Fibroblast of pulmonary artery (primary cell): ENCODE results near the gene VPS35L.

Experiments used
- DNase-seq: peaks from one replicate; pipeline ENCODE4 v3.0.0-alpha.2; 2010; ENCODE audit warnings: low read depth
- H3K4me3 ChIP-seq: replicated peaks from 2 replicates; pipeline ENCODE4 v1.5.1; 2011; ENCODE audit warnings: low read depth, mild to moderate bottlenecking, control low read depth, low read length, moderate library complexity
- TF ChIP-seq, protein P1 (sequence below): IDR thresholded peaks from 2 replicates; pipeline ENCODE4 v1.5.1; 2011; ENCODE audit warnings: mild to moderate bottlenecking, control low read depth, low read length, inconsistent platforms; ENCODE audit errors: missing control alignments

Gene VPS35L

DNA sequence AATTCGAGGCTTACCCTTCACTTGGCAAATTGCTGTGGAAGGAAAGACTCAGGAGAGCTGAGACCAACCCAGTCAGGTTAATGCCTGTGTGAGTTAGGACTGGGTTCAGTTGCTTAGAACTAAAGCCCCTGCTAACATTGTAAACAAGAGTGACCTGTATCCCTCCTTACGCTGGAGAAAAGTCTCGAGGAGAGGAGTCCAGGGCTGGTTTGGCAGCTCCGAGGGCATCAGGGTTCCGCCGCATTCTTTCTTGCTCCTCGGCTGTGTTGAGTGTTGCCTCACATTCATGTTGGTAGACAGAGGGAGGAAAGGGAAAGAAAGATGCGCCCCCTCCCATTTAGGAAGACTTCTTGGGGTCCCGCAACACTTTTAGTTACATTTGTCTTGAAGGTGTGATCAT lies 18.5 kb downstream of the VPS35L start:
- H3K4me3 ChIP-seq: no peak overlapping the region
- DNase-seq: no peak
- TF ChIP-seq, protein P1, sequence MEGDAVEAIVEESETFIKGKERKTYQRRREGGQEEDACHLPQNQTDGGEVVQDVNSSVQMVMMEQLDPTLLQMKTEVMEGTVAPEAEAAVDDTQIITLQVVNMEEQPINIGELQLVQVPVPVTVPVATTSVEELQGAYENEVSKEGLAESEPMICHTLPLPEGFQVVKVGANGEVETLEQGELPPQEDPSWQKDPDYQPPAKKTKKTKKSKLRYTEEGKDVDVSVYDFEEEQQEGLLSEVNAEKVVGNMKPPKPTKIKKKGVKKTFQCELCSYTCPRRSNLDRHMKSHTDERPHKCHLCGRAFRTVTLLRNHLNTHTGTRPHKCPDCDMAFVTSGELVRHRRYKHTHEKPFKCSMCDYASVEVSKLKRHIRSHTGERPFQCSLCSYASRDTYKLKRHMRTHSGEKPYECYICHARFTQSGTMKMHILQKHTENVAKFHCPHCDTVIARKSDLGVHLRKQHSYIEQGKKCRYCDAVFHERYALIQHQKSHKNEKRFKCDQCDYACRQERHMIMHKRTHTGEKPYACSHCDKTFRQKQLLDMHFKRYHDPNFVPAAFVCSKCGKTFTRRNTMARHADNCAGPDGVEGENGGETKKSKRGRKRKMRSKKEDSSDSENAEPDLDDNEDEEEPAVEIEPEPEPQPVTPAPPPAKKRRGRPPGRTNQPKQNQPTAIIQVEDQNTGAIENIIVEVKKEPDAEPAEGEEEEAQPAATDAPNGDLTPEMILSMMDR: no peak

DNA sequence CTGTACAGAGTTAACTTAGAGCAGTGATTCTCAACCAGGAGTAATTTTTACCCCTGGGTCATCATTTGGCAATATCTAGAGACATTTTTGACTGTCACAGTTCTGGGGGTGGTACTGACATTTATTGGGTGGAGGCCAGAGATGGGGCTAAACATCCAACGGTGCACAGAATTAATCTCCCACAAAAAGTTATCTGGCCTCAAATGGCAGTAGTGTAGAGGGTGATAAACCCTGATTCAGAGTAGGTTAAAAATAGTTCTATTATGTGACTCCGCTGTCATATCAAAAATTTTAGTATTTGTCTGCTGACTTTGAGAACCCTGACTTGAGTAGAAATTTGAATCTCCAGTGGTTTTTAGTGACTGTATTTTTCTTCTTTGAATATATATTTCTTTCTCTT lies 19.1 kb downstream of the VPS35L start:
- TF ChIP-seq, protein P1: no peak
- DNase-seq: no peak

DNA sequence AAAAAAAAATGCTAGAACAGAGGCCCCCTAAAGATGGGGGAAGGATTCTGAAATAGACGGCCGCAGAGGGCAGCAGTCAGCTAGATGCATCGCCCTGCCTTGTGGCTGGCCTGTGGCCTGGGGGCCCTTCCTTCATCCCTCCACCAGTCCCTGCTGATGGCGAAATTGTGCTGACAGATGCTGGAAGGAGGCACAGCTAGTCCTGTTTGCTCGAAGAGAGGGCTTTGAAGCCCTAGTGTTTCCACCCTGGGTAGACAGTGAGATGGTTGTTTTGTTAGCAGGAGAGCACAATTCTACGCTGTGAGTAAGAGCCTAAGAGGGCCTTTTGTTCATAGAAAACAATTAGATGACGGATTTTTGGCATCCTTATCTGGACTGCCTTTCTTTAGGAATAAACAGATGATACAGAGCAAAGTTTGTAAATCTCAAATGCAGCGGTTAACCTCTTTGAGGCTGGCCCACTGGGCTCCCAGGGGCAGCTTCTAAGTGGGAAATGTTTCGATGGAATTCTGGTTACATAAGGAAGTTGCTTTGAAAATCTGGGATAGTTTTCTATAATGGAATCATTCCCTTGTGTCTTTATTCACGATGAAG lies 23.0 kb downstream of the VPS35L start:
- H3K4me3 ChIP-seq: no peak overlapping the region
- TF ChIP-seq, protein P1: no peak
- peak; percentile 79 for DNase-seq

More for the DNA sequence above, 19.1 kb downstream of the VPS35L start:
- H3K4me3 ChIP-seq: no peak overlapping the region

DNA sequence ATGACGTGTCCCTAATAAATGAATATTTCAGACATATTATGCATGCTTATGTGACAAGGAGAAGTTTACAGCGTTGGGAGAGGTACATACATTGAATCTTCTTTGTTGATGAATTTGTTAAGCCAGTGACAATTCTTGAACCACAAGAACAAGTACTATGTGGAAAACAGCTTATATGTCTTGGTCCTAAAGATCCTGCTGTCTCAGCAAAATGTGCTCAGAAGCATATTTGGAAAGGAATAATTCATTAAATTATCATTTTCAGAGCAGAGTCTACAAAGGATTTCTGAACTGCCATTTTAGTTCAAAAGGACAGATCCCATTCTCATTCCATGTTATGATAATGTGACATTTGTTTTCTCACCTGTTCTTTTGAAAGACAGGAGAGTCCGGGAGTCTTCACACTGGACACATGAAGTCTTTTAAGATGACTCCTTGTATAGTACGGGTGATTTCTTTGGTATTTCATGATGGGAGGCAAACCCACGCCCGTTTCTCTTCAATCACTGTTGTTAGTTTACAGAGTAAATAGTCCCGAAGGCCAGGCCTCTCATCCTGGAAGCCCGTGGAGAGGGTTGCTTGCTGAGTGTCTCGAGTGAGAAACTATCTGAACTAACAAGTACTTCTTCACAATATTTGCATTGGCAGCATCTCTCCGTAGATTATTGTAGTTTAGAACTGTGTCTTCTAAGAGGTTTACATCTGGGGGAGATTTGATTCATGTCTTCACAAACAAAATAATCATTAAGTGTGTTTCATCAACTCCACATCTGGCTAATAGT lies 26.7 kb downstream of the VPS35L start:
- no peak for DNase-seq
- no peak overlapping the region for H3K4me3 ChIP-seq
- TF ChIP-seq, protein P1: no peak

DNA sequence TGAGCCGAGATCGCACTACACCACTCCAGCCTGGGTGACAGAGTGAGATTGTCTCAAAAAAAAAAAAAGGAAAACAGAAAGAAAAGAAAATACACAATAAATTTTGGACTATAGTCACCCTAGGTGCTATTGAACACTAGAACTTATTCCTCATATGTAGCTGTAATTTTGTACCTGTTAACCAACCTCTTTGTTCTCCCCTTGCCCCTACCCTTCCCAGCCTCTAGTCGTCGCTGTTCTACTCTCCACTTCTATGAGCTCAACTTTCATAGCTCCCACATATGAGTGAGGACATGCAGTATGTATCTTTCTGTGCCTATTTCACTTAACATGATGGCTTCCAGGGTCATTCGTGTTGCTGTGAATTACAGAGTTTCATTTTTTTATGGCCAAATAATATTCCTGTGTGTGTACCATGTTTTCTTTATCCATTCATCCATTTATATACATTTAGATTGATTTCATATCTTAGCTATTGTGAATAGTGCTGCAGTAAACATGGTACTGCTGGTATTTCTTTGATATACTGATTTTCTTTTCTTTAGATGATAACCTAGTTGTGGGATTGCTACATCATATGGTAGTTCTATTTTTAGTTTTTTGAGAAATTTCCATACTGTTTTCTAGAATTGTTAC lies 28.3 kb downstream of the VPS35L start:
- TF ChIP-seq, protein P1: peak; percentile 100
- no peak overlapping the region for H3K4me3 ChIP-seq
- peak; percentile 71 for DNase-seq

DNA sequence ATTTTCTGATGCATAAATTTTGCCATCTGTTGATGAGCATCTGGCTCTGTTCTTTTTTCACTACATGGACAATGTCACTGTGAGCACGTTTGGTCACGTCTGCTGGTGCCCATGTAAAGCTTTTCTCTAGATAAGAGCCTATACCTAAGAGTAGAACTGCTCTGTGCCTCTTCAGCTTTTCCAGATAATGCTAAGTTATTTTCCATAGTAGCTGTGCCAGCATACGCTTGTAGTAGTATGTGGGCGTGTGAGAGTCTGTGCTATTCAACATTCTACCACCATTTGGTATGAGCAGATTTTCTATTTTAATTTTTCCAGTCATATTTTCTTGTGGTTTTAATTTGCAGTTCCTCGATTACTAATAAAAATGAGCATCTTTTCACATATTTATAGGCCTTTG lies 33.2 kb downstream of the VPS35L start:
- H3K4me3 ChIP-seq: no peak overlapping the region
- TF ChIP-seq, protein P1: no peak
- peak; percentile 24 for DNase-seq

DNA sequence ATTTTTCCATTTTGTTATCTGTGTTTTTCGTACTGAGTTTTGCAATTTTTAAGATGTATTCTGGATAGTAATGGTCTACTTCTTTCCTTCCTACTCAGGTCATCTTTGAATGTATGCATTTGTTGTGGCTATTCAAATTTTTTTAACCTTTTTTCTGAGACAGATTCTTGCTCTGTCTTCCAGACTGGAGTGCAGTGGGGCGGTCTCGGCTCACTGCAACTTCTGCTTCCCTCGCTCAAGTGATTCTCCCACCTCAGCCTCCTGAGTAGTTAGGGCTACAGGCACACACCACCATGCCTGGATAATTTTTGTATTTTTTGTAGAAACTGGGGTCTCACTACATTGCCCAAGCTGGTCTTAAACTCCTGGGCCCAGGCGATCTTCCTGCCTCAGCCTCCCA lies 33.6 kb downstream of the VPS35L start:
- TF ChIP-seq, protein P1: no peak
- H3K4me3 ChIP-seq: no peak overlapping the region
- DNase-seq: no peak
